Measurements from ENCODE around the gene PRPF8.
"Not testable (repeated sequence)": the region's sequence is repeated elsewhere in the genome, so short reads cannot be mapped to it uniquely, and the experiment has no call there.

Gene PRPF8

GRCh38 chr17:1688405-1688804 is 3.7 kb upstream of the PRPF8 start:
- DNase-seq = not testable (repeated sequence)

- no peak for DNase-seq
Observed at GRCh38 chr17:1686086-1686485, 1.4 kb upstream of the PRPF8 start.

GRCh38 chr17:1683459-1683858 is 1.2 kb downstream of the PRPF8 start:
- DNase-seq = peak; percentile 36

- no peak for DNase-seq
Observed at GRCh38 chr17:1676401-1676800, 8.3 kb downstream of the PRPF8 start.

GRCh38 chr17:1673041-1673785 is 11.5 kb downstream of the PRPF8 start:
- no peak for DNase-seq

GRCh38 chr17:1663934-1664333 is 20.7 kb downstream of the PRPF8 start:
- not testable (repeated sequence) for DNase-seq

- DNase-seq = no peak
Observed at GRCh38 chr17:1661045-1661444, 23.6 kb downstream of the PRPF8 start.

- no peak for DNase-seq
Observed at GRCh38 chr17:1658100-1658499, 26.6 kb downstream of the PRPF8 start.

- no peak for DNase-seq
Observed at GRCh38 chr17:1653735-1654134, 30.9 kb downstream of the PRPF8 start.

- DNase-seq = not testable (repeated sequence)
Observed at GRCh38 chr17:1652794-1653193, 31.9 kb downstream of the PRPF8 start.

GRCh38 chr17:1651559-1651844 is 33.2 kb downstream of the PRPF8 start:
- no peak for DNase-seq

- DNase-seq = no peak
Observed at GRCh38 chr17:1650731-1651558, 33.7 kb downstream of the PRPF8 start.

GRCh38 chr17:1649844-1650501 is 34.7 kb downstream of the PRPF8 start, which contains the start of gene RILP:
RILP (minus strand) TSS chr17:1649866; CDS start chr17:1649804, 62 bp downstream.
- peak; percentile 98 for DNase-seq

- DNase-seq = peak; percentile 95
Observed at GRCh38 chr17:1648963-1649843, 35.5 kb downstream of the PRPF8 start.

- DNase-seq = peak; percentile 55
Observed at GRCh38 chr17:1648173-1648962, 36.3 kb downstream of the PRPF8 start.

GRCh38 chr17:1647802-1648171 is 36.9 kb downstream of the PRPF8 start:
- DNase-seq = no peak

GRCh38 chr17:1646199-1646875 is 38.3 kb downstream of the PRPF8 start:
- DNase-seq = no peak

- no peak for DNase-seq
Observed at GRCh38 chr17:1645207-1646171, 39.2 kb downstream of the PRPF8 start, which contains the start of gene SCARF1. SCARF1 (minus strand) TSS chr17:1645732; CDS start chr17:1645697, 35 bp downstream.

GRCh38 chr17:1644493-1645206 is 40.0 kb downstream of the PRPF8 start:
- DNase-seq = no peak
